Neural progenitor cell (in vitro differentiated cells): ENCODE data around the gene DSCAML1. TPM values are rescaled to one million over a fixed set of nuclear protein-coding genes. Genes with fewer than 3 reads are reported as not detected.
"Not testable (repeated sequence)": the region's sequence is repeated elsewhere in the genome, so short reads cannot be mapped to it uniquely, and the experiment has no call there.

Source experiments
- DNase-seq: peaks from one replicate; pipeline ENCODE4 v3.0.0-alpha.2; 2016; ENCODE audit warnings: low spot score
- H2AFZ ChIP-seq: fragments of 200-600 bp; sonication (generic); replicated peaks from 2 replicates; pipeline ENCODE4 v1.6.1; 2016; ENCODE audit warnings: antibody characterized with exemption
- H3F3A ChIP-seq: fragments of 200-600 bp; sonication (generic); 2 replicates; pipeline ENCODE4 v1.6.1; 2016; ENCODE audit warnings: antibody characterized with exemption, low read depth
- H3K27ac ChIP-seq: fragments of 200-600 bp; sonication (generic); 2 replicates; pipeline ENCODE4 v1.5.1; 2016; ENCODE audit warnings: mild to moderate bottlenecking
- H3K27me3 ChIP-seq: fragments of 200-600 bp; sonication (generic); 2 replicates; pipeline ENCODE4 v1.6.1; 2016; ENCODE audit warnings: mild to moderate bottlenecking, moderate library complexity
- H3K36me3 ChIP-seq: fragments of 200-600 bp; sonication (generic); 2 replicates; pipeline ENCODE4 v1.5.1; 2016
- H3K4me1 ChIP-seq: fragments of 200-600 bp; sonication (generic); 2 replicates; pipeline ENCODE4 v1.6.1; 2016; ENCODE audit warnings: mixed run types
- H3K4me2 ChIP-seq: fragments of 200-600 bp; sonication (generic); 2 replicates; pipeline ENCODE4 v1.6.1; 2016
- H3K4me3 ChIP-seq: fragments of 200-600 bp; sonication (generic); 2 replicates; pipeline ENCODE4 v1.5.1; 2016
- H3K79me2 ChIP-seq: fragments of 200-600 bp; sonication (generic); 2 replicates; pipeline ENCODE4 v1.6.1; 2016; ENCODE audit warnings: low read depth
- H3K9ac ChIP-seq: fragments of 200-600 bp; sonication (generic); 2 replicates; pipeline ENCODE4 v1.6.1; 2016
- H3K9me3 ChIP-seq: fragments of 200-600 bp; sonication (generic); 2 replicates; pipeline ENCODE4 v1.5.1; 2016; ENCODE audit warnings: low read depth
- H4K20me1 ChIP-seq: fragments of 200-600 bp; sonication (generic); 2 replicates; pipeline ENCODE4 v1.6.1; 2016; ENCODE audit warnings: low read depth
- H3K27ac Mint-ChIP-seq: 3 replicates; pipeline ENCODE4 v1.8.0; 2021; ENCODE audit warnings: mixed read lengths
- H3K27me3 Mint-ChIP-seq: 2 replicates; pipeline ENCODE4 v1.8.0; 2022; ENCODE audit warnings: low read depth, mild to moderate bottlenecking, inconsistent platforms, moderate library complexity, mixed read lengths; ENCODE audit not compliant: insufficient read depth
- H3K36me3 Mint-ChIP-seq: 3 replicates; pipeline ENCODE4 v1.8.0; 2021; ENCODE audit warnings: mixed read lengths
- H3K4me1 Mint-ChIP-seq: 3 replicates; pipeline ENCODE4 v1.8.0; 2021; ENCODE audit warnings: mixed read lengths
- H3K4me3 Mint-ChIP-seq: 3 replicates; pipeline ENCODE4 v1.8.0; 2021; ENCODE audit warnings: mild to moderate bottlenecking, moderate library complexity, mixed read lengths
- H3K9me3 Mint-ChIP-seq: 3 replicates; pipeline ENCODE4 v1.8.0; 2020; ENCODE audit warnings: mixed read lengths
- EZH2 ChIP-seq: fragments of 200-600 bp; sonication (generic); IDR thresholded peaks from 2 replicates; pipeline ENCODE4 v1.6.1; 2017; ENCODE audit warnings: antibody characterized with exemption, mild to moderate bottlenecking, moderate library complexity
- EZH2phosphoT487 ChIP-seq: fragments of 200-600 bp; sonication (generic); IDR thresholded peaks from 2 replicates; pipeline ENCODE4 v1.6.1; 2017; ENCODE audit warnings: antibody characterized with exemption
- total RNA-seq: library from RNA; depleted of rRNA; stranded (reverse); fragments of >200 nt; gene quantifications from 2 replicates; pipeline ENCODE4 v1.2.3, GENCODE V29; 2015; ENCODE audit warnings: low replicate concordance
- TF ChIP-seq, protein P1 (sequence below): fragments of 200-600 bp; sonication (generic); IDR thresholded peaks from 2 replicates; pipeline ENCODE4 v1.5.1; 2017; ENCODE audit warnings: antibody characterized with exemption, mild to moderate bottlenecking

The DSCAML1 gene
- total RNA-seq, 1 donor from 2014 or later = 0.06 TPM

DNA sequence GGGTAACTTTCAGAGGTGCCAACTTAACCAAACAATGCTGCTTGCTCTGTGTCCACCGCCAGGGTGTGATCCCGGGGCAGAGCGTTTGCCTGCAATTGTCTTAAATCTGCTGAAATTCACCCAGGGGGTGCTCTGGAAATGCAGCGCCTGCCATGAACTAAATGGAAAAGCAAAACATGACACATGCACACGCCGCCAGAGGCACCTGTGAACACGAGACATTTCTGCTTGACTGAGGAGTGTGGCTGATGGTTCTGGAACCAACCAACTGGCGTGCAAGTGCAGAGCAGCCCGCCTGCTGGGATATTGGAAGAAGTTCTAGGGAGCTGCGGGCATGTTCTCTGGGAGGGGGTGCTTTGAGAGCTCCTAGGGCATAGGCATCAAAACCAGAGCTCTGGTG, 30.4 kb downstream of the DSCAML1 start:
- peaks cover 12% of the 10 kb centered on the region for H3K27me3 Mint-ChIP-seq
- Histone ChIP-seq H3K27ac (no peak overlapping the region), H3K4me1 (no peaks in the 10 kb centered on the region)

DNA sequence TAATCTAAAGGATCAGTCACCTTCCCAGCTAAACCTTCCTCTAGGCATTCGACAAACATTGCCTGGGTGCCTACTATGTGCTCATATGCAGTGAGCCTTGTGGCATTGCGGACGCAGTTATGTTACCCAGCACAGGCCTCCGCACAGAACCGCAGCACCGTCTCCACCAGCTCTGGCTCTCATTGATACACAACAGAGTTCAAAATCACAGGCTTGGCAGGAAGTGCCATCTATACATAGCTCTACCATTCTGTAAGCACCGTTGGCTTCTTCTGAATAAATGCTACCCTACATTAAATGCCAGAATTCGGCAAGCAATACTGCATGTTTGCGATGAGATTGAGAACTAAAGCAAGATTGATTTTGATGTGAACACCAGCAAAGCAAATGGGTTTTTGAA, 31.0 kb downstream of the DSCAML1 start:
- Histone ChIP-seq H3K27ac (no peak overlapping the region), H2AFZ (no peak overlapping the region), H4K20me1 (no peaks in the 10 kb centered on the region), H3K79me2 (no peaks in the 10 kb centered on the region), H3K9ac (no peak overlapping the region), H3K36me3 (no peaks in the 10 kb centered on the region), H3K4me3 (no peak overlapping the region), H3K9me3 (no peaks in the 10 kb centered on the region), H3K4me2 (no peak overlapping the region), H3F3A (no peaks in the 10 kb centered on the region), H3K27me3 (no peaks in the 10 kb centered on the region), H3K4me1 (no peaks in the 10 kb centered on the region)
- H3K27ac Mint-ChIP-seq = no peak overlapping the region
- DNase-seq = no peak
- no peak overlapping the region for H3K4me3 Mint-ChIP-seq
- no peaks in the 10 kb centered on the region for H3K36me3 Mint-ChIP-seq
- no peaks in the 10 kb centered on the region for H3K9me3 Mint-ChIP-seq
- TF ChIP-seq, protein P1, sequence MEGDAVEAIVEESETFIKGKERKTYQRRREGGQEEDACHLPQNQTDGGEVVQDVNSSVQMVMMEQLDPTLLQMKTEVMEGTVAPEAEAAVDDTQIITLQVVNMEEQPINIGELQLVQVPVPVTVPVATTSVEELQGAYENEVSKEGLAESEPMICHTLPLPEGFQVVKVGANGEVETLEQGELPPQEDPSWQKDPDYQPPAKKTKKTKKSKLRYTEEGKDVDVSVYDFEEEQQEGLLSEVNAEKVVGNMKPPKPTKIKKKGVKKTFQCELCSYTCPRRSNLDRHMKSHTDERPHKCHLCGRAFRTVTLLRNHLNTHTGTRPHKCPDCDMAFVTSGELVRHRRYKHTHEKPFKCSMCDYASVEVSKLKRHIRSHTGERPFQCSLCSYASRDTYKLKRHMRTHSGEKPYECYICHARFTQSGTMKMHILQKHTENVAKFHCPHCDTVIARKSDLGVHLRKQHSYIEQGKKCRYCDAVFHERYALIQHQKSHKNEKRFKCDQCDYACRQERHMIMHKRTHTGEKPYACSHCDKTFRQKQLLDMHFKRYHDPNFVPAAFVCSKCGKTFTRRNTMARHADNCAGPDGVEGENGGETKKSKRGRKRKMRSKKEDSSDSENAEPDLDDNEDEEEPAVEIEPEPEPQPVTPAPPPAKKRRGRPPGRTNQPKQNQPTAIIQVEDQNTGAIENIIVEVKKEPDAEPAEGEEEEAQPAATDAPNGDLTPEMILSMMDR = no peak
- TF ChIP-seq EZH2phosphoT487 = no peak
- TF ChIP-seq EZH2 = no peak
- peaks cover 13% of the 10 kb centered on the region for H3K4me1 Mint-ChIP-seq
- peaks cover 9% of the 10 kb centered on the region for H3K27me3 Mint-ChIP-seq

More for the DNA sequence above, 30.4 kb downstream of the DSCAML1 start:
- H3K4me2 ChIP-seq = no peak overlapping the region
- Mint-ChIP-seq H3K4me1 (peaks cover 13% of the 10 kb centered on the region), H3K27ac (no peak overlapping the region), H3K9me3 (no peaks in the 10 kb centered on the region), H3K4me3 (no peak overlapping the region), H3K36me3 (no peaks in the 10 kb centered on the region)
- no peak for TF ChIP-seq EZH2
- TF ChIP-seq, protein P1 = no peak
- no peak for TF ChIP-seq EZH2phosphoT487
- no peak for DNase-seq
- H3K79me2 ChIP-seq = no peaks in the 10 kb centered on the region
- H2AFZ ChIP-seq = no peak overlapping the region
- H3F3A ChIP-seq = no peaks in the 10 kb centered on the region
- H3K9ac ChIP-seq = no peak overlapping the region
- no peaks in the 10 kb centered on the region for H3K36me3 ChIP-seq
- H3K9me3 ChIP-seq = no peaks in the 10 kb centered on the region
- no peak overlapping the region for H3K4me3 ChIP-seq
- H4K20me1 ChIP-seq = no peaks in the 10 kb centered on the region
- no peaks in the 10 kb centered on the region for H3K27me3 ChIP-seq

DNA sequence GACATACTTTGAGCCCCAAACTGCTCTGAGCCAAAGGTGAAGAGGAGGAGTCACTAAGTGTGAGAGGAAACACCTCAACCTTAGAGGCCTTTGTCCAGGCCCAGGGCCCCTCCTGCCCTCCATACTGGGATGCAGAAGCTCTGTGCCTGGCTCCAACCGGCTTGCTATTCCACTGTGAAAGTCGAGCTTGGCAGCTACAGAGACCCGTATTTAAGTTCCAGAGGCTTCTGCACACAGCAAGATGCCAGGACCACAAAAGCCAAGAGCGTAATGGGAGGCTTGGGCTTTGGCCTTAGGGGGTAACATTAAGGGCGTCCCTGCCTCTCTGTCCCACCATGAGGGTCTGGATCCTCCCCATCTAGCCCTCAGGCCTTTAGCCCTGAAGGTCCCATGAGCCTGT, 31.9 kb downstream of the DSCAML1 start:
- Histone ChIP-seq H3K79me2 (no peaks in the 10 kb centered on the region), H3K9ac (no peak overlapping the region), H3K9me3 (no peaks in the 10 kb centered on the region), H2AFZ (no peak overlapping the region), H3K27ac (no peak overlapping the region), H4K20me1 (no peaks in the 10 kb centered on the region), H3K4me1 (no peaks in the 10 kb centered on the region), H3K4me2 (no peak overlapping the region), H3K4me3 (no peak overlapping the region), H3K27me3 (no peaks in the 10 kb centered on the region), H3F3A (no peaks in the 10 kb centered on the region), H3K36me3 (no peaks in the 10 kb centered on the region)
- Mint-ChIP-seq H3K4me1 (peaks cover 13% of the 10 kb centered on the region), H3K9me3 (no peaks in the 10 kb centered on the region), H3K27ac (peak overlapping the region; percentile 83), H3K4me3 (no peak overlapping the region), H3K27me3 (peaks cover 8% of the 10 kb centered on the region), H3K36me3 (no peaks in the 10 kb centered on the region)
- TF ChIP-seq EZH2 = no peak
- no peak for TF ChIP-seq EZH2phosphoT487
- TF ChIP-seq, protein P1 = no peak
- no peak for DNase-seq

DNA sequence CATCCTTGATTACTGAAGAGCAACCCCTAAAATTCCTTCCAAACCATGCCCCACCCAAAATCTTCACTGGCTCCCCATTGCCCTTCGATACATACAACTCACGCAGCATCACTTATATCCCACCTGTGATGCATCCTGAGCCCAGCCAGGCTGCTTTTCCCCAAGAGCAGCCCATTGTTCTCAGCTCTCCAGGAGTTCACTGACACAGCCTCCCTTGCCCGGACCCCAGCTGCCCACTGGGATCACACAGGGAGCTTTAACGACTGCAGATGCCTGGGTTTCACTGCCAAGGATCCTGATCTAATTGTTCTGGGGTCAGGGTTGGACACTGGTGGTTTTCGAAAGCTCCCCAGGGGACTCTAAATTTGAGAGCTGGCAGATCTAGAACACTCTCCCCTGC, 33.6 kb downstream of the DSCAML1 start:
- not testable (repeated sequence) for H3K27ac ChIP-seq, H4K20me1 ChIP-seq, H3K9me3 Mint-ChIP-seq, H3K4me3 ChIP-seq, H3K27me3 Mint-ChIP-seq, H3K4me3 Mint-ChIP-seq, H2AFZ ChIP-seq, H3K36me3 Mint-ChIP-seq, H3K9ac ChIP-seq, H3K9me3 ChIP-seq, H3K4me1 ChIP-seq, H3K4me2 ChIP-seq, DNase-seq, H3K27ac Mint-ChIP-seq, H3K27me3 ChIP-seq, H3K79me2 ChIP-seq, H3F3A ChIP-seq, H3K36me3 ChIP-seq
- peaks cover 22% of the 10 kb centered on the region for H3K4me1 Mint-ChIP-seq
